Subcutaneous abdominal adipose tissue (tissue), 5 donors: ENCODE data around the gene IL22RA1.

Experiments used
- H3K27ac ChIP-seq: one replicate; pipeline ENCODE4 v1.7.0; 2013; ENCODE audit warnings: low read depth, mild to moderate bottlenecking, inconsistent platforms, low read length, moderate library complexity
- H3K27me3 ChIP-seq, 5 donors: one replicate each; pipeline ENCODE4 v1.7.0; 2013; ENCODE audit warnings: low read length in 5 of 5, inconsistent platforms in 1 of 5; ENCODE audit not compliant: control insufficient read depth in 5 of 5, insufficient read depth in 4 of 5
- H3K36me3 ChIP-seq, 5 donors: one replicate each; pipeline ENCODE4 v1.7.0; 2013; ENCODE audit warnings: low read length in 5 of 5; ENCODE audit not compliant: control insufficient read depth in 5 of 5, insufficient read depth in 5 of 5
- H3K4me1 ChIP-seq, 5 donors: one replicate each; pipeline ENCODE4 v1.7.0; 2013; ENCODE audit warnings: low read length in 5 of 5, mild to moderate bottlenecking in 3 of 5, moderate library complexity in 1 of 5; ENCODE audit not compliant: control insufficient read depth in 5 of 5, insufficient read depth in 5 of 5
- H3K4me3 ChIP-seq, 5 donors: one replicate each; pipeline ENCODE4 v1.7.0; 2013; ENCODE audit warnings: low read length in 5 of 5, low read depth in 1 of 5
- H3K9ac ChIP-seq, 5 donors: one replicate each; pipeline ENCODE4 v1.7.0; 2013; ENCODE audit warnings: low read length in 5 of 5, mild to moderate bottlenecking in 4 of 5, moderate library complexity in 3 of 5
- H3K9me3 ChIP-seq, 5 donors: one replicate each; pipeline ENCODE4 v1.7.0; 2013; ENCODE audit warnings: low read length in 5 of 5; ENCODE audit not compliant: control insufficient read depth in 5 of 5
- donor health status: healthy.
- donor health status: healthy.
- donor health status: healthy.
- donor health status: healthy.
- donor health status: healthy.

IL22RA1 gene

GRCh38 chr1:24118410-24119242, 24.3 kb downstream of the IL22RA1 start:
- Histone ChIP-seq H3K4me3 (no peak overlapping the region), H3K4me1 (peaks cover 7 to 19% (median 18%) of the 10 kb centered on the region in 5 donors), H3K27ac (no peak overlapping the region), H3K36me3 (no peaks in the 10 kb centered on the region), H3K27me3 (peaks cover 0 to 17% (median 4%) of the 10 kb centered on the region in 5 donors), H3K9ac (no peak overlapping the region), H3K9me3 (no peaks in the 10 kb centered on the region)

GRCh38 chr1:24117722-24118409, 25.1 kb downstream of the IL22RA1 start:
- H3K27ac ChIP-seq, result no peak overlapping the region
- H3K36me3 ChIP-seq, result no peaks in the 10 kb centered on the region
- H3K9me3 ChIP-seq, result no peaks in the 10 kb centered on the region
- H3K9ac ChIP-seq, result no peak overlapping the region
- H3K27me3 ChIP-seq, result peaks cover 0 to 17% (median 4%) of the 10 kb centered on the region in 5 donors
- H3K4me3 ChIP-seq, result no peak overlapping the region
- peaks cover 7 to 19% (median 18%) of the 10 kb centered on the region in 5 donors for H3K4me1 ChIP-seq

DNA sequence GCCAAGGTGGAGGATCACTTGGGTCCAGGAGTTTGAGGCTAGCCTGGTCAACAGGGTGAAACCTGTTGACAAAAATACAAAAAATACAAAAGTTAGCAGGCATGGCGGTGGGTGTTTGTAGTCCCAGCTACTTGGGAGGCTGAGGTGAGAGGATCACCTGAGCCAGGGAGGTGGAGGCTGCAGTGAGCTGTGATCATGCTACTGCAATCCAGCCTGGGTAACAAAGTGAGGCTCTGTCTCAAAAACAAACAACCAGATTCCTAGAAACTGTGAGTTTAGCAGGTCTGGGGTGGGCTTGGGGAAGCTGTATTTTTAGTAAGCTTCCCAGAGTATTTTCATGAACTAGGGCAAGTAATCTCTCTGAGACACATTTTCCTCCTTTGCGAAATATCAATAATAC, 25.8 kb downstream of the IL22RA1 start:
- peaks cover 9 to 25% (median 23%) of the 10 kb centered on the region in 5 donors for H3K4me1 ChIP-seq
- H3K9ac ChIP-seq, result no peak overlapping the region
- H3K36me3 ChIP-seq, result no peaks in the 10 kb centered on the region
- H3K27me3 ChIP-seq, result peaks cover 0 to 18% (median 7%) of the 10 kb centered on the region in 5 donors
- H3K9me3 ChIP-seq, result no peaks in the 10 kb centered on the region
- no peak overlapping the region for H3K4me3 ChIP-seq
- H3K27ac ChIP-seq, result no peak overlapping the region

- no peaks in the 10 kb centered on the region for H3K36me3 ChIP-seq
- H3K27ac ChIP-seq, result no peak overlapping the region
- H3K4me1 ChIP-seq, result peaks cover 2 to 31% (median 26%) of the 10 kb centered on the region in 5 donors
- peaks cover 0 to 24% (median 7%) of the 10 kb centered on the region in 5 donors for H3K27me3 ChIP-seq
- H3K9me3 ChIP-seq, result no peaks in the 10 kb centered on the region
- no peak overlapping the region for H3K4me3 ChIP-seq
- no peak overlapping the region for H3K9ac ChIP-seq
Measured at GRCh38 chr1:24114753-24115152, 28.2 kb downstream of the IL22RA1 start.

GRCh38 chr1:24113641-24114033, 29.3 kb downstream of the IL22RA1 start:
- no peak overlapping the region for H3K4me3 ChIP-seq
- peaks cover 0 to 25% (median 7%) of the 10 kb centered on the region in 5 donors for H3K27me3 ChIP-seq
- H3K9me3 ChIP-seq, result no peaks in the 10 kb centered on the region
- no peak overlapping the region for H3K27ac ChIP-seq
- no peaks in the 10 kb centered on the region for H3K36me3 ChIP-seq
- H3K4me1 ChIP-seq, result peaks cover 2 to 29% (median 24%) of the 10 kb centered on the region in 5 donors
- H3K9ac ChIP-seq, result no peak overlapping the region

DNA sequence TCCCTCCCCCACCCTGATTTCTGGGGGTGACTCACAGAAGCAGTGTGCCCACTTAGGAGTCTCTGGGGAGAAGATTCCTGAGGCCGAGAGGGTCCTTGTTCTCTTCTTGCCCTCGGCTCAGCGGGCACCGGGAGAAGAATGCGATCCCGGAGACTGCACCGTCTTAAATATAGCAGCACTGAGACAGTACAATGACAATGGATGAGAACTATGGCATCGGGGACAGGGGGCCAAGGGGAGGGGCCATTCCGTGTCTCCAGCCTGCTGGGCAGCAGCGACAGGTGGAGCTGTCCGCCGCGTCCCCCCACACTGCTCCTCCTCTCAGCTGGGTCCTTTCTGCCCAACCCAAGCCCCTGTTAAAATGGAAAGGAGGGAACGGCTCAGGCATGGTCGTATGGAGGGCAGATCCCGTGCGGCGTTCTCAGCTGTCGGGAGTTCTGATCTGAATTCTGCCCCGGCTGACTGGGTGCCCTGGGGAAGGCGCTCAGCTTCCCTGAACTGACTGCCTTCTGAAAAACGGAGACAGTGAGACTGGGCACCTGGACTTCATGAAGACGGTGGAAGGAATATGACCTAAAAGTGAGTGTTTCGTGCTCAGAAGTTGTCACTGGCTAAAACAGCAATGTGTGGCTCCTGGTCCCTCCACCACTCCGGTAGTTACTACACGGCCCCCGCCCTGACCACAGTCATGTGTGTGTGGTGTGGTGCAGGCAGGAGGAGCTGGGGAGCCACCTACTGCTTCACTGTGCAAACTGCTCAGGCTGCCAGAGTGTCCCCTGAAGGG, 30.8 kb downstream of the IL22RA1 start, which contains the start of gene MYOM3:
MYOM3 (minus strand) TSS at position 140 of the 784 bp plus-strand sequence. CDS start 3,499 bp downstream, outside the sequence.
- Histone ChIP-seq H3K27me3 (peaks cover 0 to 25% (median 7%) of the 10 kb centered on the region in 5 donors), H3K9me3 (no peaks in the 10 kb centered on the region), H3K27ac (no peak within 1 kb of the TSS), H3K36me3 (no peaks in the 10 kb centered on the region), H3K4me1 (peaks cover 2 to 38% (median 30%) of the 10 kb centered on the region in 5 donors), H3K9ac (peak within 1 kb of the TSS in 1 of 5 donors; percentile 41), H3K4me3 (peak within 1 kb of the TSS; percentile 4 to 48 (median 38))

GRCh38 chr1:24111262-24111995, 31.5 kb downstream of the IL22RA1 start:
- H3K4me3 ChIP-seq, result no peak overlapping the region
- H3K9me3 ChIP-seq, result no peaks in the 10 kb centered on the region
- H3K9ac ChIP-seq, result peak overlapping the region in 1 of 5 donors; percentile 41

DNA sequence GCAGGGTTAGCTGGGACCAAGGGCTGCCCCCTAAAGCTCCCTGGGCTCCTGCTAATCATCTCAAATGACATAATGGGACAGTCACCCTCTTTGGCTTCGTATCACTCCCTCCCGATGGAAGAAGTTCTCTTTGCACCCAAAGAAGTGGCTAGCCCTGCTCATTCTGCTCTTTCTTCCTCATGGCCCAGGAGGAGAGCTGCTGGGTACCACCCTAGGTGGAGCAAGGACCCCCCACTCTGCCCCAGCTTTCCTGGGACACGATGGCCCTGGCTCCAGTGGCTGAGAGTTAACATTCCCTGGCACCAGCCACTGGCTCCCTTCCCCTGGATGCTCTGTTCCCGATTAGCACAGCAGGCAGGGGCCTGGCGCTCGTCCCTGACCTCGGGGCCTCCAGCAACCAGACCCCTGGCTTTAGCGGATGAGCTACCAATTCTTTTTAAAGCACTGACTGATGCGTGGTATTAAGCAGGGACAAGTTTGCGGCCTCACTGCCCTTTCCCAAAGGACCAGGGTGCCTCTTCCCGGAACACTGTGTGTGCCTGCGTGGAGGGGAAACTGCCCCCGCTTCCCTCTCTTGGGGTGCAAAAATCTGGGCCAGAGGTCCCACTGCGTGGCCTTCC, 32.2 kb downstream of the IL22RA1 start:
- Histone ChIP-seq H3K9ac (peak overlapping the region in 1 of 5 donors; percentile 41), H3K4me1 (peaks cover 2 to 38% (median 30%) of the 10 kb centered on the region in 5 donors), H3K9me3 (no peaks in the 10 kb centered on the region), H3K27ac (no peak overlapping the region), H3K27me3 (peaks cover 0 to 26% (median 3%) of the 10 kb centered on the region in 5 donors), H3K4me3 (no peak overlapping the region), H3K36me3 (no peaks in the 10 kb centered on the region)

More at GRCh38 chr1:24111262-24111995, 31.5 kb downstream of the IL22RA1 start:
- H3K27ac ChIP-seq, result no peak overlapping the region
- H3K27me3 ChIP-seq, result peaks cover 0 to 27% (median 6%) of the 10 kb centered on the region in 5 donors
- H3K36me3 ChIP-seq, result no peaks in the 10 kb centered on the region
- H3K4me1 ChIP-seq, result peaks cover 2 to 38% (median 30%) of the 10 kb centered on the region in 5 donors
